Measurements from ENCODE around the gene NPPA.
"Not testable (repeated sequence)": the region's sequence is repeated elsewhere in the genome, so short reads cannot be mapped to it uniquely, and the experiment has no call there.

Gene NPPA

DNA sequence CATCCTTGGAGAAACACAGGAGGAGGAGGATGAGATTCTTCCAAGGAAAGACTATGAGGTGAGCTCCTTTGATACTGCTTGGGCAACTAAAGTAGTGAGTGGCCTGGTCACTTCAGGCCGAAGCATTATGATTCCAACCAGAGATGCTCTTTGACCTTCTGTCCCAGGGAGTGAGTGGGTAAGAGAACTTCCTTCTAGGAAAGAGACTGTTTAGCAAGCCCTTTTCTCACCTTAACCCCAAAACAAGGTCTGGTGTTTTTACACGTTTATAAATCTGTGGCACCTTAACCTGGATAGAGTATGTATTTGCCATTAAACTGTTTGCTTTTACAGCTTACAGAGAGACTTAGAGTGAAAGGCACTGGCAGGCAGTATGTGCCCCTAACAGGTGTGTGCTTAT is 40.5 kb downstream of the NPPA start:
- DNase-seq (ENCODE audit: low read depth in 2 of 2) = no peak

DNA sequence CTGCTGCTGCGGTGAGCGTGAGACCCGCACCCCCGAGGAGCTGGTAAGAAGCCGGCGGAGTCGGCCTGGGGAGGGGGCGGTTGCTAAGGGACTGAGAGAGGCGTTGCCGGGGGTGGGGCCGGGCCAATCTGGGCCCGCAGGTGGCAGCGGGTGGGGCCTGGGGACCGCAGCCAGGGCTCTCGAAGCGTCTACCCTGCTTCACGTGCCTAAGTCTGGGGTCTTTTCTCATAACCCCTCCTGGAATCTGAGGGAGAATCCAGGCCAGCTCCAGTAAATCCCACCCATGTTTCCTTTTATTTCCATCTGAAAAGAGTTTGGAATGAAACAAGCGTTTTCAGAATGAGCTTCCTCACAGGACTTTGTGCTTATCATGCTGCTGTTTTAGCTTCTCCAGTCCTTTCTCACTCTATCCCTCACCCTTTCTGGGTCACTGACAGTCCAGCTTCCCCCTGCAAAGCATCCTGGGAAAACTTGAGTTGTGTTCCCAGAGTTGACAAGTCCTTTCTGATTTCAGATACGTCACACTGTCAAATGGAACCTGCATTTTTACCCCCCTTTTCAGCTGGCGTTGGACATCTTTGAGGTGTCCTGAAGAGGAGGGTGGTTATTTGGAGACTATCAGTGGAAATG is 41.2 kb downstream of the NPPA start:
- DNase-seq (ENCODE audit: low read depth in 2 of 2) = no peak

DNA sequence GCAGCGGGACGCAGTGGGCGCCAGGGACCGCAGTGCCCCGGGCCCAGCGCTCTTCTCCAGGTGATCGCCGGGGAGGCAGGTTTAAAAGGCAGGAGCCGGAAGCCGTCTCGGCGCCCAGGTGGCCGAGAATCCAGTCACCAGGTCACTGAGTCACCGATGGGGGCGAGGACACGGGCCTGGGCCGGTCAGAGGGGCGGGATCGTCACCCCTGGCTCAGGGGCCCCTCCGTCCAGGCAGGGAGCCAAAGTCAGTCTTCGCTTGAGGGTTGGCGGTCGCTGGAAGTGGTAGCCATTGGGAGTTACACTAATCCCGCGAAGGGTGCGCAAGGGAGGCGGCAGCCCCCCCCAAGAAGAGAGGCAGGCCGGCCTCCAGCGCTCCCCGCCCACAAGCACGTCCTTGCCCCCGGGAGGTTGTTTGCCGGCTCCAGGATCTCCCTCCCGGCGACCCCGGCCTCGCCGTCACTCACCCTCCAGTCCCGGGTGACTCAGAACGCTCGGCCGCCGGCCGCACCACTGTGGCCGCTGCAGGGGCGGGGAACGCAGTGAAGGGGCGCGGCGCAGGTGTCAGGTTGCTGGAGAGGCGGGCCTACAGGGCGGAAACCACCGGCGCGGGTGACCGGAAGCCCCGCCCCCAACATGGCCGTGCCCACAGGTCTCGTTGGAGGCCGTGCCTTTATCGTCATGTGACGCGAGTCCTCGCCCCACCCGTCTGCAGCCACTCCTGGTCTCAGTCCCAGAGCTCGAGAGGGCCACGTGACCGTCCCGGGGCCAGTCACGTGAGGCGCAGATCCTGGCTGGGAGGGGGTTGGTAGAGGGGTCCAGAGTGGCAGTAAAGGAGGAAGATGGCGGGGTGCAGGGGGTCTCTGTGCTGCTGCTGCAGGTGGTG is 41.9 kb downstream of the NPPA start, which contains the start of the genes CLCN6 and MTHFR:
CLCN6 (plus strand) TSS at position 770 of the 885 bp plus-strand sequence; CDS start at position 842, 72 bp downstream.
MTHFR (minus strand) TSS at position 543 of the 885 bp plus-strand sequence. CDS start 2,848 bp downstream, outside the sequence.
- peak; percentile 92 to 95 for DNase-seq (ENCODE audit: low read depth in 2 of 2)

DNA sequence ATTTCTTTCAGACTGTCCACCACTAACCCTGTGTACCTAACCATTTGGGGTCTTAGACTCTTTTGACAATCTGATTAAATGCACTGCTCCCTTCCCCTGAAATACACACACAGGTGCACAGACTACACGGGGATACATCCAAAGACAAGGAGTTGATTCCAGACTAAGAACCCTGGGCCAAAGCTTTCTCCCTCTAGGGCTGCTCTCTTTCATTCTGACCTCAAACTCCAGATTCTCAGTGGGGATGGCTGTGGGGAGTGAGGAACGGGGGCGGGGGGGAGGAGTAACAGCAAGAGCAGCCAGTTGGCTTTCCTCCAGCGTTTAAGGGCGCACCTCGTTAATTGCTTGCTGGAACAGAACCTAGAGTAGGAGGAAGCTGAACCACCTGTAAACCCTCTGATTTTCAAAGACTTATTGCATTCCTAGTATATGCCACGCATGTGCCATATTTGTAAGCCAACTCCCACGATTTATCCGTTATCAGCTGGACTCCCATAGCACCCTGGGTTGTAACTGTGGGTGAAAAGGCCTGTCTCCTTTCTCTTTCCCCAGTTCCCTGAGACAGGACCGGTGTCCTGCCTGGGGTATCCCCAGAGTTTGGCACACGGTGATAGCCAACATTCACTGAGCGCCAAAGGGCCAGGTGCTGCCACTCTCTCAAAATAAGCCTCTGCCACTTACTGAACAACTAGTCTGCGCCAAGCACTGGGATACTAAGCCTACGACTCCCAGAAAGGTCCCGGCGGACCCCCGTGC is 42.7 kb downstream of the NPPA start:
- peak in 1 of 2 donors; percentile 11 for DNase-seq (ENCODE audit: low read depth in 2 of 2)

DNA sequence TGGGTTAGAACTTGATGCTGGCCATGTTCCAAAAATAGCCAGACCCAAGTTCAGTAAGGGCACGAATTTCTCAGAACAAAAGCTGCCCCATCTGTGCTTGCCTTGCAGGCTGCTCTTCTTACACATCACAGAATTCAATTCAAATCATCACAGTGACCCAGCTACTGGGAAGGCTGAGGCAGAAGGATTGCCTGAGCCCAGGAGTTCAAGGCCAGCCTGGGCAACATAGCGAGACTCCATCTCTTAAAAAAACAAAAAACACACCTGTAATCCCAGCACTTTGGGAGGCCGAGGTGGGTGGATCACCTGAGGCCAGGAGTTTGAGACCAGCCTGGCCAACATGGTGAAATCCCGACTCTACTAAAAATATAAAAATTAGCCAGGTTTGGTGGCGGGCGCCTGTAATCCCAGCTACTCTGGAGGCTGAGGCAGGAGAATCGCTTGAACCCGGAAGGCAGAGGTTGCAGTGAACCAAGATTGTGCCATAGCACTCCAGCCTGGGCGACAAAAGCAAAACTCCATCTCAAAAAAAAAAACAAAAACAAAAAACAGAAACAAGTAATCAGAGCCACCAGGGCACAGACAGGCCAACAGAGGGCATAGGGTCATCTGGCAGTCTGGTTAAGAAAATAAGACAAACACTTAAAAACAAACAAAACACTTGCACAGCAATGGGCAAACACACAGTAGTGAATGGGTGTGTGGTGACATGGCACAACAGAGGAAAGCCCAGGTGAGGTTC is 43.5 kb downstream of the NPPA start:
- DNase-seq (ENCODE audit: low read depth in 2 of 2) = not testable (repeated sequence)

DNA sequence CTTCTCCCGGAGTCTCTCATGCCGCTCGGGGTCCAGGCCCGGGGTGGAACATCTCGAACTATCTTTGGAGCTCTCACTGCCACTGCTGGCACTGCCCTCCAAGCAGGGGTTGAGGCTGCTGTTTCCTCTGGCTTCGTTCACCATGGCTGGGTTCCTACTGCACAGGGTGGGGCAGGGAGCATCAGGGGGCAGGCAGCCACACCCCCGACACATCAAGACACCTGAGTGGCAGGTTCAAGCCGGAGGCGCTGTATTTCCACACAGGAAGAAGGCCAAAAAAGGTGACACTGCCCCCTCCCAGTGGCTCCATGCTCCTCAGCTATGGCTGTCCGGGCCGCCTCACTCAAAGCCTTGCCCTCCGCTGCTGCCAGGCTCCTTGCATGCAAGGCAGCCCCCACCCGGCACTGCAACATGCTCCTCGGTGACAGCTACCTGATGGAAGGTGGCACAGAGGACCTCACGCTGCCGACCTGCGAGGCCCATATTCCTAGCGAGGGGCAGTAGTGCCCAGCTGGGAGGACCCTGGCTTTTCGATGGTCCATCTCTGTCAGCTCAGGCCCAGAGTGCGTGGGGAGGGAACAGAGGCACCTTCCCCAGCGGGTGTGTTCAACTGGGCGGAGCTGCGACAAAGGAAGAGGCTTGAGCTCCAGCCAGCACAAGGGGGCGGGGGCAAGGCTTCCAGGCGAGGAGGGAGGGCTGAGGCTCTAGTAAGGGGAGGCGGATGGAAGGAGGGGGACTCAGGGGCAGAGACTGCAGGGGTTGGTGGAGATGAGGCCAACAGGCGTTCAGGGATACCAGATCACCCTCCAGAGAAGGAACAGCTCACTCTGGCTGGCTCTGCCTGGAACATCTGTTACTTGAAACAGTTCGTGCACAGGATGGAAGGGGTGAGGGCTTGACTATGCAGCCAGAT is 44.4 kb downstream of the NPPA start:
- DNase-seq (ENCODE audit: low read depth in 2 of 2) = peak; percentile 40 to 60

DNA sequence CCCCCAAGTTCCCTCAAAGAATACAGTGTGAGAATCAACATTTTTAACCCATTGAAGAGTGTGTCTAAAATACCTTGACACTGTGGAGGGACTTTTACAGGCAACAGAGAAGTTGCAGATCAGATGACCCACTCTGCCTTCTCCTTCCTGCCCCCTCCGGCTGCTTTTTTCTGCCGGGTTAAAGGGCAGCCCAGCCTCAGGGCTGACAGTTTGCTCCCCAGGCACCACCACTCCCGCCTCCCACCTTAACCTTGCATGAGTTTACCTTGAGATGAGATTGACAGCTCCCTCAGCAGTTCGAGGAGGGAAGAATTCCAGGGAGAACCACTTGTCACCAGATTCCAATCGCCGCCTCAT is 45.0 kb downstream of the NPPA start:
- no peak for DNase-seq (ENCODE audit: low read depth in 2 of 2)

DNA sequence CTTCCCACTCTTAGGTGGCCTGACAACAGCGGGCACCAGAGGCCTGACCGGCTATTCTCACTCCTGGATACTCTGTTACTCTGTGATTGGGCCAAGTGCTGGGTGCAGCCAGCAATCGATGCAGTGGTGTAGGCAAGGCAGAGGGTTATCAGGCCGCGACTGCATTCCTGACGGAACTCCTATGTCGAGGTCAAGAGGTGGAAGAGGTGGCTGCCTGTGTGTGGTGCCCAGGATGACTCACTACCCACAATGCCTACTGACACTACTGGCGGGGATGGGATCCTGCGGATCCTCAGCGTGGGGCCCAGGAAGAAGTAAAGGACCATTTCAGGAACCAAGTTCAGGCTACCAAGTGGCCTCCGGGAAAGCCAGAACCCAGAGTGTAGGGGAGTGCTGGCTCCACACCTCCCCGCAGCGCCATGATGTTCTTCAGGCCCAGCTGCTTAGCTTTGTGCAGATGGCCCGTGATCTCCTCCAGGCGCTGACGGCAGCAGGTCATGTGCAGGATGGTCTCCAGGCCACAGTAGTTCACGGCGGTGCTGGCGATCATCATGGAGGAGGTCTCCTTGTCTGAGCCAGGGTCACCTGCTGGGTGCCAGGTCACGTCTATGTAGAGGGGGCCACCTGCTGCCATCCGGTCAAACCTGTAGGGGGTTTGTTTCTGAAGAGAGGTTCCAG is 46.7 kb downstream of the NPPA start:
- no peak for DNase-seq (ENCODE audit: low read depth in 2 of 2)

DNA sequence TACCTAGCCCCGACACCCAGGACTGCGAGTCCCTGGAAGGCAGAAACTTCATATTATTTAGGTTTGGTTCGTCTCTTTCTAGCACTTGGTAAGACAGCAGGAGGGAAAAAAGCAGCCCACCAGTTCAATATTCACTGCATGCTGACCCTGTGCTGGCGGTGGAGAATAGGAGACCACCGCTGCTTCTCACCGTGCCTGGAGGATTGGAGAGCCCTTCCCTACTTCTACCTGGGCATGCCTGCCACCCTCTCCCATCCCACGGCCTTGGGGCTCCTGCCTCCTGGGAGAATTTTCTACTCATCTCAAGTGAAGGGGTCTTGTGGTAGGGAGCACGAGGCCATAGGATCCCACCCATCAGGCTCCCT is 47.2 kb downstream of the NPPA start:
- DNase-seq (ENCODE audit: low read depth in 2 of 2) = no peak

DNA sequence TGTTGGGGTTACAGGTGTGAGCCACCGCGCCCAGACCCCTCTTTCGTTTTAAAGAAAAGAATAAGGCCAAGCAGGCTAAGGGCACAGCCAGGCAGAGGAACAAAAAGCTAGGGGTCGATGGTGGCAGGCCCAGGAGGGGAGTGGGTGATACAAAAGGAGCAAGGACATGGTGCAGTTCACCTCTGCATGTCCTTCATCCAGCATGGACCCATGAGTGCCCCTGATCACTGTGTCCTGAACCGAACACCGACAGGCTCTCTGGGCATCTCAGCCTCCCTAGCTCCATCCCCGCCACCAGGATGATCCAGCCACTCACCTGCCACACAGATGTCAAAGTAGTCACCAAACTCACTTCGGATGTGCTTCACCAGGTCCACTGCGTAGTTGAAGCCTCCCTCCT is 47.7 kb downstream of the NPPA start:
- DNase-seq (ENCODE audit: low read depth in 2 of 2) = no peak

DNA sequence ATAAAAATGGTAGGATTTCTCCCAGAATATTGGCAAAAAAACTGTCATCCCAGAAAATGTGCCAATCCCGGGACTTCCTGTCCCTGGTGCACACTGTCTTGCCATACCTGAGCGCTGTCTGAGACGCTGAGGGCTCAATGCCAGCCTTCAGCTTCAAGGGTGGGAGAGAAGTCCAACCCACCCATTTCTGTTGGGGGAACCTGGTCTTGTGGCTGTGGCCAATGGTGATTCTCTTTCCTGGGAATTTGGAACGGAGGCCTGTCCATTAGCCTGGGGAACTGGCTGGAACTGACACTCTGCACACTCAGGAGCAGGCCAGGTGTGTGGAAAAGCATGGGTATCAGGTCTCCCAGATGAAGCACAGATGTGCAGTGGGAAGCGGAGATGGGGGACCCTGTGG is 48.5 kb downstream of the NPPA start:
- no peak for DNase-seq (ENCODE audit: low read depth in 2 of 2)

DNA sequence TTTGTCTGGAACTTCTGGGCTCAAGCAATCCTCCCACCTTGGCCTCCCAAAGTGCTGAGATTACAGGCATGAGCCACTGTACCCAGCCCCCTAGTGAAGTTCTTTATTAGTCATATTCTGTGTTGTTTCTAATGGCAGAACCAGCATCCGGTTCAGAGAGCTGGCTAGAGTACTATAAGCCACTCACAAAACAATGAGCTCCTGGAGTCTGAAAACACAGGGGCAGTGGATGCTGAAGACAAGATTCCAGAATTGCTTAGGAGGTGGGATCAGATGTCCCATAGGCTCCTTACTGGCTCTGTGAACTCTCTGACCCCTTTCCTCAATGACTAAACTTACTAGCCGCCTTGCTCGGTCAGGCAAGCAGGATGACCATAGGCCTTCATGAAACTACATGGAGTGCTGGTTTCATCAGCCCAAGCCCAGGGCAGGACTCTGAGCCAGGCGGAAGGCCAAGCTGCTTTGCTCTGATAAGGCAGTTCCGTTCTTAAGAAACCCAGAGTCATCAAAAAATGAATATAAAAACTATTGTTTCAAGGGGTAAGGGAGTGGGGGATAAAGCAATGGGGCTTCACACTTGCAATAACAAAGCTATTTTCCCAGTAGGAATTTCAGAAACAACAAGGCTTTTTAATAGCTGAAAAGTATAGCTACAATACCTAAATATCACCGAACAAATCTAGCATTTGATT is 49.9 kb downstream of the NPPA start:
- no peak for DNase-seq (ENCODE audit: low read depth in 2 of 2)

DNA sequence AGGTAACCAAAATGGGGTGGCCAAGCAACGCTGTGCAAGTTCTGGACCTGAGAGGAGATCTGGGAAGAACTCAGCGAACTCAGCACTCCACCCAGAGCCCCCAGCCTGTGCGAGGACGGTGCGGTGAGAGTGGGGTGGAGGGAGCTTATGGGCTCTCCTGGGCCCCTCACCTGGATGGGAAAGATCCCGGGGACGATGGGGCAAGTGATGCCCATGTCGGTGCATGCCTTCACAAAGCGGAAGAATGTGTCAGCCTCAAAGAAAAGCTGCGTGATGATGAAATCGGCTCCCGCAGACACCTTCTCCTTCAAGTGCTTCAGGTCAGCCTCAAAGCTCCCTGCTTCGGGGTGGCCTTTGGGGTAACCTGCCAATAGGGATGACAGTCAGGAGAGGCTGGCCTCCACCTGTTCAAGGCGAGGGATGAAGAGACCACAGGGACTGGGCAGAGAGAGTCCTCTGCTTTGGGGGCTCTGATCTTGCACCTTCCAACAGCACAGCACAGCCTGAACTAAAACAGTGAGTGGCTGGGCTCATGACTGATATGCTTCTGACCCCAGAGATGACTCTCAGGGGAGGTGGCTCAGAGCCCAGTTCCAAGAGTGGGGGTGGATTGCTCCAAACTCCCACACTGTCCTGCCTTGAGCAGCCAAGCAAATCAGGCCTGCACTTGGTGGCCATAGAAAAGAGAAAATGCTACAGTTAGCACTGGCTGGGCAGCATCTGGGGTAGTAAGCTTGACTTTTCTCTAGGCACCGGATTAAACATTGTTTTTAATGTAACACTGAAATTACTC is 51.4 kb downstream of the NPPA start:
- DNase-seq (ENCODE audit: low read depth in 2 of 2) = no peak

Data from stimulated activated CD4-positive, alpha-beta T cell treated with anti-CD3 and anti-CD28 coated beads, Interleukin-1b, Interleukin-23, amount 100 ng/mL, for 4 hours (primary cell).